WI38 (cell line): ENCODE measurements around the gene SLC9C2.

Source experiments
- H3K4me3 ChIP-seq: 2 replicates; pipeline ENCODE4 v1.5.1; 2011; ENCODE audit warnings: low read depth, mild to moderate bottlenecking, control low read depth, low read length
- TF ChIP-seq, protein P1 (sequence below): IDR thresholded peaks from 2 replicates; pipeline ENCODE4 v1.5.1; 2012; ENCODE audit warnings: low read depth, mild to moderate bottlenecking, control low read depth, low read length

Gene SLC9C2

DNA sequence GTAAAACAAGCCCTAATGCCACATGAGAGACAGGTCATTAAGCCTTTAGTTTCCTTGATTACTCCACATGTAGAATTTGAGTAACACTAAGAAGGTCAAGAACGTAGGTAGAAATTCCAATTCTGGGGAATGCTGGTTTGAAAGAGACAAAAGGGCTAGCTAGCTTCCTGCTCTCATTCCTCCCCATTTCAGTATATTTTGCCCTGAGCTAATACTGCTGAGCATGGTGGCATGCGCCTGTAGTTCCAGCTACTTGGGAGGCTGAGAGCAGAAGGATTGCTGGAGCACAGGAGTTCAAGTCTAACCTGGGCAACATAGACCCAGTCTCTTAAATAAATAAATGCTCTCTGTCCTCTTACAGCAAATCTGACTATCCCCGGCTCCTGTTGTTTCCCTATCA is 112.9 kb downstream of the SLC9C2 start:
- TF ChIP-seq, protein P1, sequence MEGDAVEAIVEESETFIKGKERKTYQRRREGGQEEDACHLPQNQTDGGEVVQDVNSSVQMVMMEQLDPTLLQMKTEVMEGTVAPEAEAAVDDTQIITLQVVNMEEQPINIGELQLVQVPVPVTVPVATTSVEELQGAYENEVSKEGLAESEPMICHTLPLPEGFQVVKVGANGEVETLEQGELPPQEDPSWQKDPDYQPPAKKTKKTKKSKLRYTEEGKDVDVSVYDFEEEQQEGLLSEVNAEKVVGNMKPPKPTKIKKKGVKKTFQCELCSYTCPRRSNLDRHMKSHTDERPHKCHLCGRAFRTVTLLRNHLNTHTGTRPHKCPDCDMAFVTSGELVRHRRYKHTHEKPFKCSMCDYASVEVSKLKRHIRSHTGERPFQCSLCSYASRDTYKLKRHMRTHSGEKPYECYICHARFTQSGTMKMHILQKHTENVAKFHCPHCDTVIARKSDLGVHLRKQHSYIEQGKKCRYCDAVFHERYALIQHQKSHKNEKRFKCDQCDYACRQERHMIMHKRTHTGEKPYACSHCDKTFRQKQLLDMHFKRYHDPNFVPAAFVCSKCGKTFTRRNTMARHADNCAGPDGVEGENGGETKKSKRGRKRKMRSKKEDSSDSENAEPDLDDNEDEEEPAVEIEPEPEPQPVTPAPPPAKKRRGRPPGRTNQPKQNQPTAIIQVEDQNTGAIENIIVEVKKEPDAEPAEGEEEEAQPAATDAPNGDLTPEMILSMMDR = no peak
- no peak overlapping the region for H3K4me3 ChIP-seq

DNA sequence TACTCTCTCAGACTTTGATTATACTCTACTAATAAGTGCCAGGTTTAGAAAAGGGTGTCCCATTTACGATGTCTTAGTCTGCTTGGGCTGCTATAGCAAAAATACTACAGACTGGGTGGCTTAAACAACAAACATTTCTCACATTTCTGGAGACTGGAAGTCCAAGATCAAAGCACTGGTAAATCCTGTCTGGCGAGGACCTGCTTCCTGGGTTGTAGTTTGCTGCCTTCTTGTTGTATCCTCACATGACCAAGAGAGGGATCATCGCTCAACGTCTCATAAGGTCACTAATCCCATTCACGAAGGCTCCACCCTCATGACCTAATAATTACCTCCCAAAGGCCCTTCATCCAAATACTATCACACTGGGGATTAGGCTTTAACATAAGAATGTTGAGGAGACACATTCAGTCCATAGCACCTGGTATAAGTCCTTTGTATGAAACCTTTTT is 113.7 kb downstream of the SLC9C2 start:
- TF ChIP-seq, protein P1 = no peak
- H3K4me3 ChIP-seq = no peak overlapping the region

DNA sequence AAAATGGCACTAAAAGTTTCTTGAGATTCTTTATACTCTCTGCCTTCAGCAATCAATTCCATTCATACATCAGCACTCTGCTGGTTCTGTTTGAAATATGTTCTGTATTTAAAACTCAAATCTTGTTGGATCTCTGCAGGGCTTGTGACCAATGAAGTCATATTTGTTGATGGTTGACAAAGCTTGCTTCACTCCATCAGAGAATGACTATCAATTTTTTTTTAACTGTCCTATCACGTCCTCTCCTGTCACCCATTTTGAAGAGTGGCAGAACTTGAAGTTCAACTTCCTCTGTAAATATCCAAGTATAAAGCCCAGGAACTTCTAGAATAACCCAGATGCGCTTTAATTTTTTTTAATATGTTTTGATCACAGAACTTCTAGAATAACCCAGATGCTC is 114.9 kb downstream of the SLC9C2 start:
- TF ChIP-seq, protein P1 = no peak
- no peak overlapping the region for H3K4me3 ChIP-seq

GRCh38 chr1:173485401-173485800 is 117.5 kb downstream of the SLC9C2 start:
- H3K4me3 ChIP-seq = no peak overlapping the region
- TF ChIP-seq, protein P1 = no peak

DNA sequence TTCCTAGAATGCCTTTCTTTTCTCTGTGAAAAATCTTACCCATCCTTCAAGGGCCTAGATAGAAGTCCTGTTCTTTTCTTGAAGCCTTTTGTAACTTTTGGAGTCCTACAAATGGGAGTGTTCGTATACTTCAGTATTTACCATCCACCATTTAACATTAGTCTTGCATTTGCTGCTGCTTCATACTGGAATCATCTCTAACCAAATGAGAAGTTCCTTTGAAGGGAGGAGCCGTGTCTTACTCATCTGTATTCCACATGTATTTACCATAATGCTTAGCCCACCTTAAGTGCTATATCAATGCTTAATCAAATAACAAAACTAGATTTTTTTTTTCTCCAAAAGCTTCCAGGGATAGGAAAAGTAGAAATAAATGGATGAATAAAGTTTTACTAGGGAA is 118.6 kb downstream of the SLC9C2 start:
- no peak overlapping the region for H3K4me3 ChIP-seq
- TF ChIP-seq, protein P1 = no peak

GRCh38 chr1:173482683-173483082 is 120.2 kb downstream of the SLC9C2 start:
- TF ChIP-seq, protein P1 = no peak
- H3K4me3 ChIP-seq = no peak overlapping the region

DNA sequence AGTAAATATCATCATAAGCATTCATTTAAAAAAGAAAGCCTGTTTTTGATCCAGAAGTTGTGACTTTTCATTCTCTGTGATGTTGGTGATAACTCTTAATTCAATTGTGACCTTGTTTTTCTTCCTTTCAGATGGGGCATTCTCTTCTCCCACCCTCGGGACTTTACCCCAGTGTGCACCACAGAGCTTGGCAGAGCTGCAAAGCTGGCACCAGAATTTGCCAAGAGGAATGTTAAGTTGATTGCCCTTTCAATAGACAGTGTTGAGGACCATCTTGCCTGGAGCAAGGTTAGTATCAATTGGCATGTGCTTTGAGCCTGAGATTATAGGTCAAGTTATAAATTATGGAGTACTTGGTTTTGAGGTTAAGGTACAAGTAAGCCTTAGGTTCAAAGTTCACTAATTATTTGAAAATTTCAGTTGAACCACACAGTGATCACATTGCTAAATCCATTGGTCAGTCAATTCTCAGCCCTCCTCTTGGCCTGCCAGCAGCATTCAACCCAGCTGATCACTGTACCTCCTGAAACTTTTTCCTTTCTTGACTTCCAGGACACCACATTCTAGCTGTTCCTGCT is 121.6 kb downstream of the SLC9C2 start:
- TF ChIP-seq, protein P1 = no peak
- no peak overlapping the region for H3K4me3 ChIP-seq
